ENCODE data around the gene MCM5.

Gene MCM5

DNA sequence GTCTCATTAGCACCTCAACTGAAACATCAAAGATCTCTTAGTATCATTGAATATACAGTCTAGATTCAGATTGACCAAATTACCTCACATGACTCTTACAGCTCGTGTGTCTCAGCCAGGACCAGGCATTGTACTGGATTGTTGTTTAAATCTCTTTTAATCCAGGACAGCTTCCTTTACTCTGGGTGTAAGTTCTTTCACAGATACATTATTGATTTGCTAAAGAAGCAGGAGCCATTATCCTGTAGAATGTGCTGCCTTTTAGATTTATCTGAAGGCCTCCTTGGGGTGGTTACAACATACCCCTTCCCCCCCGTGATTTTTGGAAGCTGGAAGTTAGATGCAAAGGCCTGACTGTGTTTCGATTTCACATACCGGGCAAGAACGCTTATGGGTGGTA is 4.2 kb downstream of the MCM5 start:
- DNase-seq: no peak

- no peak for DNase-seq
Measured at GRCh38 chr22:35406443-35406842, 6.5 kb downstream of the MCM5 start.

- no peak for DNase-seq
Measured at GRCh38 chr22:35407362-35407761, 7.4 kb downstream of the MCM5 start.

- no peak for DNase-seq
Measured at GRCh38 chr22:35409783-35410662, 10.1 kb downstream of the MCM5 start.

GRCh38 chr22:35410663-35411034 is 10.7 kb downstream of the MCM5 start:
- no peak for DNase-seq

DNA sequence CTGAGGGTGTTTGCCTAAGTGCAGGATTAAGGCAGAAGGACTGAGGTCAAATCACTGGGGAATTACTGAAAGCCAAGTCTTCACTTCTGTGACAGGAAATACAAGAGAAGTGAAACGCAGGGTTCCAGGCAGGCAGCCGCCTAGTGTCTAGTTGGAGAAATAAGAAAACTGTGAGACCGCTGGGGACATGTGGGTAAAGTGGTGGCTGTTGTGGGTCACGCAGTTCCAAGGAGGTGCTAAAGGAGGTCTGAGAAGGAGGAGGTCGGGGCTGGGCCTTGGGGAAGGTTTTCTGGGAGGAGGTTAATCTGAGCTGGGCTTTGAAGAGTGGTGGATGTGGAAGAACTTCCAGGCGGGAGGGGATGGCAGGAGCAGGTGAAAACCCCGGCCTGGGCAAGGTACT is 11.2 kb downstream of the MCM5 start:
- no peak for DNase-seq

- no peak for DNase-seq
Measured at GRCh38 chr22:35413624-35414023, 13.7 kb downstream of the MCM5 start.

GRCh38 chr22:35417606-35418005 is 17.7 kb downstream of the MCM5 start:
- DNase-seq: no peak

- DNase-seq: no peak
Measured at GRCh38 chr22:35418088-35418487, 18.1 kb downstream of the MCM5 start.

DNA sequence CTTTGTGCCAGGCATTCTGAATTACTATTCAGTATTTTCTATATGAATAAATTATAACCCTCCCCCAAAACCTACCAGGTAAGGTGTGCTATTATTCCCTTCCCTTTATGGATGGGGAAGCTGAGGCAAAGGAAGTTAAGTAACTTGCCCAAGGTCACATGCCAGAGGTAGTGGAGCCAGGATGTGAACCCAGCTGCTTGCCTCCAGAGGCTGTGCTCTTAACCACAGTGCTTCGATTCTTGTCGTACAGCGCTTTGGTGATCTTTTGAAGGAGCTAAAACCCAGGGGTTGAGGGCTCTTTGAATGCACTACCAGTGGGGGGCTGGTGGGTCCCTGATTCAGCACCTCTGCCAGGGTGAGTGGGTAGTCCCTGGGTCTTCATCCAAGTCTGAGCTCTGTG is 18.8 kb downstream of the MCM5 start:
- DNase-seq: no peak

DNA sequence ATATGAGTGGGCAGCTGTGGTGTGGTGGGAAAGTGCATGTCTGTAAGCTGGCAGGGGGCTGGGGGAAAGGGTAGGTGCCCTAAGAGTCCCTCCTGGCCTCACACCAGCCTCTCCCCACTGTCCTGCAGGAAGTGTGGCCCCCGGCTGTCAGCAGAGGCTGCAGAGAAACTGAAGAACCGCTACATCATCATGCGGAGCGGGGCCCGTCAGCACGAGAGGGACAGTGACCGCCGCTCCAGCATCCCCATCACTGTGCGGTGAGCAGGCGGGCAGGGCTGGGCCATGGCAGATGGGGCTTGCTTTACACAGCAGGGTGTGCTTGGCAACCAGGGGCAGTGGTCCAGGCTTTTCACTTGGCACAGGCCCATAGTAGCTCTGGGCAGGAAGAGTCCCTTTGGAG is 19.8 kb downstream of the MCM5 start:
- no peak for DNase-seq

DNA sequence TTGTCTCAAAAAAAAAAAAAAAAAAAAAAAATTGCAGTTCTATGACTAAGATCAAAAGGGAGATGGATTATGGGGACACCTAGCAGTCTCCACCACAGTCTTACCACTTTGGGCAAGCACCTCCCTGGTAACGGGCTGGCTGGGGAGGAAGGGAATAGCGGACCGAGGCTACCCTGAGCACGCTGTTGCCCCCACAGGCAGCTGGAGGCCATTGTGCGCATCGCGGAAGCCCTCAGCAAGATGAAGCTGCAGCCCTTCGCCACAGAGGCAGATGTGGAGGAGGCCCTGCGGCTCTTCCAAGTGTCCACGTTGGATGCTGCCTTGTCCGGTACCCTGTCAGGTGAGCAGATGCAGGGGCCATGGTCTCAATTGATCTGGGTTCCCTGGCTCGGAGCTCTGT is 21.2 kb downstream of the MCM5 start:
- DNase-seq: no peak

DNA sequence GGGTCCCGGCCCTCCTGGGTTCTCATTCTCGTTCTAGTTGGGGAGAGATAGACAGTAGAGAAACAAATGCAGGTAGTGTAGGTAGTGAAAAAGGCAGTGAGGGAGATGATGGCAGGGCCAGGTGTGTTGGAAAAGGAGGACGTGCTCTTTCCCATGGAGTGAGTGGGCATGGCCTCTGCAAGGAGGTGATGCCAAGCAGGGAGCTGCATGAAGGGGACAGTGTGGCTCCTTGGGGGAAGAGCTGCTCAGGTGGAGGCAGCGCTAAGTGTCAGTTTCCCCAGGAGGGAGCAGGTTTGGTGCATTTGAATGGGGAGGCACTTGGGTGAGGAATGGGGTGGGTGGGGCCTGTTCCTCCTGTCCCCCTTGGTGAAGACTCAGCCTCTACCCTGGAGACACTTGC is 22.2 kb downstream of the MCM5 start:
- no peak for DNase-seq

DNA sequence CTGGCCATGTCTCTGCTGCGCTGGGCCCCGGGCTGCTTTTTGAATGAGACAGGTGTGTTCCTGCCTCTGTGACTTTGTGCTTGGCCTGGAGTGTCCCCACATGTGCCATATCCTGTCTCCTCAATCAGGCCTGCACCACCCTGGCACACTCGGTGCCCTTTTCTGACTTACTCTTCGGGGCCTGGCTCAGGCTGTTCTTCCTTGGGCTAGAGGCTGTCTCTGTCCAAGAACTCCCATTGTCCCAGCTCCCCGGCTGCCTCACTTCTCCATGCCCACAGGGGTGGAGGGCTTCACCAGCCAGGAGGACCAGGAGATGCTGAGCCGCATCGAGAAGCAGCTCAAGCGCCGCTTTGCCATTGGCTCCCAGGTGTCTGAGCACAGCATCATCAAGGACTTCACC is 23.0 kb downstream of the MCM5 start:
- no peak for DNase-seq

GRCh38 chr22:35424081-35424480 is 24.1 kb downstream of the MCM5 start:
- DNase-seq: no peak

- no peak for DNase-seq
Measured at GRCh38 chr22:35424761-35425160, 24.8 kb downstream of the MCM5 start.

DNA sequence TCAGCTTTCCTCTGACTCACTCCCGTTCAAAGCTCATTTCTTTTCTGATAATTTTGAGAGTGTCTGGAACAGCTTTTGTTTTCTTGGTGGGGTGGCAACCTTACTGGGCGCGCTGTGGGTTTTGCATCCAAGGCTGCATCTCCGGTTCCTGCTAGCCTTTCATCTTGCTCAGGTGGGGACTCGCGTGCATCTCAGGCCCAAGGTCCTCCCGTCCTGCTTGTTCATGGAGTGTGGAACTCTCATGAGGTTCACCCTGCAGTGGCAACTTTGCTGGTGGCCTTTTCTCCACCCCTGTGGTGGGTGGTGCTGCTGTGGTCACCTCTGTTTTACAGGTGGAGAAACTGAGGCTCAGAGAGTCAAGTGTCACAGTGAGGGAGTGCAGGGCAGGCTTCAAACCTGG is 25.6 kb downstream of the MCM5 start:
- no peak for DNase-seq

DNA sequence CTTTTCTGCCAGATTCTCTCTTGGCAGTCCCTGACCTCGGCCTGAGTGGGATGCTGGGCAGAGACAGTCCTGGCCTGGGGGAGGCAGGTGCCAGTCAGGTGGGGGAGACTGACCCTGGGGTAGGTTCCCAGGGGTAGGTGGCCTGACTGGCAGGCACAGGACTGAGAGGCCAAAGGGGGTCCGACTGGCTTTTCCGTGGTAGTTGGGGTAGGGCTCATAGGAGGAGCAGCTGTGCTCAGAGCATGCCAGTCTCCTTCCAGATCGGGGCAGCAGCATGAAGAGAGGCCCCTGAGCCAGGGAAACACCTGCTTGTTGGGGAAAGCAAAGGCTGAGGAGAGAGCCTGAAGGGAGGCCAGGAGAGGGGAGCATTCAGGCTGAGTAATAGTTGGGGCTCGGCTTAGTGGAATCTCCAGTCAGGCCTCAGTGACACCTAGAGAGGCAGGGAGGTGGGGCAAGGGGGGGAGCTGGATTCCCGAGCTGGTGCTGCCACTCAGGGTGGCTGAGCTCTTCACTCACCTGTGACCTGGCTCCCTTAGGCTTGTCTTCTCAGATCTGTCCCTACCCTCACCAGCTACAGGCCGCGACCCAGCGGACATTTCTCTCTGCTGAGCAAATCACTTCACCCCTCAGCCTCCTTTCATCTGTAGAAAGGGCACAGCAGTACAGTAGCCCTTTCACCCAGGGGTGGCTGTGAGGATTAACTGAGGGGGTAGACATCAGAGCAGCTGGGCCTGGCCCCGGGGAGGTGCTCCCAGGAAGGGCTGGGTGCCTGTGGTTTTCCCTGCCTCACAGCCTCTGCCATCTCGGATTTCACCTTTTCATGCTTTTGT is 26.2 kb downstream of the MCM5 start:
- DNase-seq: no peak

DNA sequence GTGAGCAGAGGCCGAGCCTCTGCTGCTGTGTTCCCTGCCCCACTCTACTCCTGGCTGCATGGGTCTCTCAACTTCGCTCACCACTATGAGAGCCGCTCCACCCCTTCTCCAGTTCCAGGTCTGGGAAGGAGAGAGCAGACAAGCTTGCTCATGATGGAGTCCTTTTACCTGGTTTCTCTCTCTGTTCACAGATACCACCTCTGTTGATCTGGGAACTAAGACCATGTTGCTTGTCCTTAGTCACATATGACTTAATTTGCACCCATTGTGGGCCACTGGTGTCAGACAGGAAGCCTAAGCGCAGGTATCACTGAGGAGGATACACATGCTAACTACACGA is 26.8 kb downstream of the MCM5 start:
- DNase-seq: no peak

DNA sequence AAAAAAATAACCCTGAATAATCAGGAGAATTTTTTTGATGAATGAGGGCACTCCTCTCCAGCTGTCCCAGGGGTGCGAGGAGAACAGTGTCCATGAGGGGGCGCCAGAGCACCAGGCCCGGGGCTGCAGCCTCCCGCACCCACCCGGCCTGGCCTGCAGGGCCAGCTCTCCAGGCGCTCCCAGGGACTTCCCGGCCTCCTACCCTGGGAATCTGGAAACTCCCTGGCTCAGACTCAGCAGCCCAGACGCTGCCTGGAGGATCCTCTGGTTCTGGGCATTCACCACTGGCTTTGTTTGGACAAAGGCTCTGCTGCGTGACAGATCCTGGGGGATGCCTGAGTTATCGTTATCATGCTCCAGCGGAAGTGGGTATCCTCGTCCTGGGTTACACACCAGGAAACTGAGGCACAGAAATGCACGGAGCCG is 31.0 kb downstream of the MCM5 start:
- peak; percentile 23 for DNase-seq

DNA sequence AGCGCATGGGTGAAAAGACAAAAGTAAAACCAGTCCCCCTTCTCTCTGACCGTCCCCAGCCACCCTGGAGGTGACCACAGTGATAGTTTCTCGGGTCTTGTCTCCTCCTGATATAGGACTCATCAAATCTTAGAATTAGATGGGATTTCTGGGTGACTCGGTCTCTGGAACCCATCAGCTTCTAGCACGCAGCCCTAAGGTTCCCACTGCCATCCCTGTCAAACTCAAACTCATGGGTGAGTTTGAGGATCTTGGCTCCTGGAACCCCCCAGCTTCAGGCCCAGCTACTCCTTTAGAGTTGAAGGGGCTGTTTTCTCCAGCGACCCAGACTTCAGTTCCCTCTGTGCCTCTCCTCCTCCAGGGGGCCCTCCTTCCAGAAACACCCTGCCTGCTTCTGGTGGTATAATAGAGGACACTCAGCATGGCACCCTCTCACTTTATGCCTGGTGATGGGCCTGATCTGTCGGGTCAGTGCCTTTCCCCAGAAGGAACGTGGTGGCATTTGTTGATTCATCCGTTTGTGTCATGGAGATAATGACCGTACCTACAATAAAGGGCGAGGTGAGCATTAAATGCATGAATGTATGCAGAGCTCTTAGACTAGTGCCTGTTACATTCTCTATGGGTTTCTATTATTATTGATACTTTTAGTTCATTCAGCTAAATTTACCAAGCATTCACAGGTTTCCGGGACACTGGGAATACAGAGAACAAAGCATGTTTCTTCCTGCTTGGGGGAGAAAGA is 31.7 kb downstream of the MCM5 start:
- no peak for DNase-seq

- no peak for DNase-seq
Measured at GRCh38 chr22:35432228-35432905, 32.4 kb downstream of the MCM5 start.
